Psoas muscle (tissue), 8 donors: ENCODE results near the gene SYTL2. TPM values are rescaled to one million over a fixed set of nuclear protein-coding genes. Genes with fewer than 3 reads are reported as not detected.

Source experiments
- ATAC-seq, 4 donors: fragments of 200-7000 bp; cut with Tn5 transposase; one replicate each; pipeline ENCODE4 v1.9.1; 2020; ENCODE audit warnings: moderate library complexity in 3 of 4, mild to moderate bottlenecking in 2 of 4
- DNase-seq, 2 donors: peaks; one replicate each; pipeline ENCODE4 v3.0.0-alpha.2; 2020
- H3K27ac ChIP-seq: fragments of 200-600 bp; one replicate; pipeline ENCODE4 v1.8.0; 2022
- H3K27me3 ChIP-seq, 3 donors: fragments of 200-600 bp in 1 of 3; one replicate each; pipeline versions ENCODE4 v1.6.1 to v1.8.0; 2013 to 2022; ENCODE audit warnings: low read length in 2 of 3, mild to moderate bottlenecking in 2 of 3, moderate library complexity in 1 of 3; ENCODE audit not compliant: insufficient read depth in 3 of 3
- H3K36me3 ChIP-seq, 2 donors: fragments of 200-600 bp in 1 of 2; one replicate each; pipeline versions ENCODE4 v1.6.1 to v1.8.0; 2013 to 2022; ENCODE audit warnings: low read depth in 1 of 2, mild to moderate bottlenecking in 1 of 2, moderate library complexity in 1 of 2; ENCODE audit not compliant: insufficient read depth in 1 of 2
- H3K4me1 ChIP-seq: fragments of 200-600 bp; one replicate; pipeline ENCODE4 v1.8.0; 2022
- H3K4me3 ChIP-seq: fragments of 200-600 bp; one replicate; pipeline ENCODE4 v1.8.0; 2022; ENCODE audit warnings: mild to moderate bottlenecking
- H3K9me3 ChIP-seq: fragments of 200-600 bp; one replicate; pipeline ENCODE4 v1.8.0; 2022
- WGBS, 3 donors: extraction: QIAGEN DNeasy Blood & Tissue Kit; methylation state at CpG; one replicate each; pipeline versions ENCODE4 v1.1.6 to v1.1.7; 2013; 5-methylcytosine and 5-hydroxymethylcytosine counted together
- intact Hi-C, 2 donors: fragments of 100-400 bp; cut with DNase I; formaldehyde crosslinking; loops; one replicate each; pipeline versions ENCODE4 v1.11.0 to v1.14.2; 2022
- polyA plus RNA-seq, 3 donors: library from polyadenylated mRNA; stranded (reverse); fragments of 200-250 nt; gene quantifications; one replicate each; pipeline ENCODE4 v1.2.3, GENCODE V29; 2013
- total RNA-seq, 4 donors: library from RNA; stranded (reverse); fragmentation: NEBNext Ultra II Directional in 2 of 4; extraction: Animal tissue kit (Norgen Biotek cat#: 25700) in 2 of 4; gene quantifications; one replicate each; pipeline versions ENCODE4 v1.2.1 to v1.2.4, GENCODE V29; 2021 to 2023
- TF ChIP-seq, protein P1 (sequence below): fragments of 200-600 bp; IDR thresholded peaks from one replicate; pipeline ENCODE4 v1.8.0; 2022; ENCODE audit warnings: antibody characterized with exemption
- donor health status: healthy with polysubstance abuse.
- donor health status: DM: no; HTN: no; CAD: no; lungs with moderate emphysema.
- donor health status: Bipolar disorder and iron deficiency.
- donor health status: healthy.
- donor health status: DM: yes; HTN: yes; CAD: no.
- donor health status: DM: no; HTN: no; CAD: no.
- donor health status: DM: no; HTN: no; CAD: no.
- donor health status: DM: yes; HTN: yes; CAD: no.

SYTL2 gene
- total and polyA plus RNA-seq, 7 donors, result 1.7 to 5.6 (median 4.7) TPM

- intact Hi-C loops, result no loop called here
- no peaks in the 10 kb centered on the region for H3K27me3 ChIP-seq
- no peaks in the 10 kb centered on the region for H3K4me1 ChIP-seq
- ATAC-seq (no peak), DNase-seq (no peak)
- H3K9me3 ChIP-seq, result no peaks in the 10 kb centered on the region
- H3K4me3 ChIP-seq, result no peak overlapping the region
- 89 to 94% (median 91%) methylated on average over 1 of the region's 1 CpG for WGBS, 3 donors
- TF ChIP-seq, protein P1, sequence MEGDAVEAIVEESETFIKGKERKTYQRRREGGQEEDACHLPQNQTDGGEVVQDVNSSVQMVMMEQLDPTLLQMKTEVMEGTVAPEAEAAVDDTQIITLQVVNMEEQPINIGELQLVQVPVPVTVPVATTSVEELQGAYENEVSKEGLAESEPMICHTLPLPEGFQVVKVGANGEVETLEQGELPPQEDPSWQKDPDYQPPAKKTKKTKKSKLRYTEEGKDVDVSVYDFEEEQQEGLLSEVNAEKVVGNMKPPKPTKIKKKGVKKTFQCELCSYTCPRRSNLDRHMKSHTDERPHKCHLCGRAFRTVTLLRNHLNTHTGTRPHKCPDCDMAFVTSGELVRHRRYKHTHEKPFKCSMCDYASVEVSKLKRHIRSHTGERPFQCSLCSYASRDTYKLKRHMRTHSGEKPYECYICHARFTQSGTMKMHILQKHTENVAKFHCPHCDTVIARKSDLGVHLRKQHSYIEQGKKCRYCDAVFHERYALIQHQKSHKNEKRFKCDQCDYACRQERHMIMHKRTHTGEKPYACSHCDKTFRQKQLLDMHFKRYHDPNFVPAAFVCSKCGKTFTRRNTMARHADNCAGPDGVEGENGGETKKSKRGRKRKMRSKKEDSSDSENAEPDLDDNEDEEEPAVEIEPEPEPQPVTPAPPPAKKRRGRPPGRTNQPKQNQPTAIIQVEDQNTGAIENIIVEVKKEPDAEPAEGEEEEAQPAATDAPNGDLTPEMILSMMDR, result no peak
- no peak overlapping the region for H3K27ac ChIP-seq
- H3K36me3 ChIP-seq, result no peaks in the 10 kb centered on the region
Observed at GRCh38 chr11:85668157-85668556, 142.8 kb downstream of the SYTL2 start.

- Histone ChIP-seq H3K9me3 (no peaks in the 10 kb centered on the region), H3K36me3 (peaks cover 0 to 6% of the 10 kb centered on the region in 2 donors), H3K4me3 (no peak overlapping the region), H3K27me3 (no peaks in the 10 kb centered on the region), H3K27ac (no peak overlapping the region), H3K4me1 (peaks cover 9% of the 10 kb centered on the region)
- ATAC-seq (no peak), DNase-seq (no peak)
- TF ChIP-seq, protein P1, result no peak
- intact Hi-C loops, result no loop called here
- 90 to 95% (median 93%) methylated on average over 3 of the region's 3 CpGs for WGBS, 3 donors
Observed at GRCh38 chr11:85666687-85667086, 144.3 kb downstream of the SYTL2 start.

GRCh38 chr11:85665733-85666132 is 145.2 kb downstream of the SYTL2 start:
- 75 to 78% (median 78%) methylated on average over 5 of the region's 5 CpGs for WGBS, 3 donors
- no peak for DNase-seq
- intact Hi-C loops, result no loop called here
- peaks cover 0 to 13% of the 10 kb centered on the region in 2 donors for H3K36me3 ChIP-seq
- TF ChIP-seq, protein P1, result no peak
- H3K9me3 ChIP-seq, result no peaks in the 10 kb centered on the region
- no peaks in the 10 kb centered on the region for H3K27me3 ChIP-seq
- peak overlapping the region; percentile 98 for H3K27ac ChIP-seq
- H3K4me1 ChIP-seq, result peaks cover 18% of the 10 kb centered on the region
- ATAC-seq, result no peak
- peak overlapping the region; percentile 94 for H3K4me3 ChIP-seq

DNA sequence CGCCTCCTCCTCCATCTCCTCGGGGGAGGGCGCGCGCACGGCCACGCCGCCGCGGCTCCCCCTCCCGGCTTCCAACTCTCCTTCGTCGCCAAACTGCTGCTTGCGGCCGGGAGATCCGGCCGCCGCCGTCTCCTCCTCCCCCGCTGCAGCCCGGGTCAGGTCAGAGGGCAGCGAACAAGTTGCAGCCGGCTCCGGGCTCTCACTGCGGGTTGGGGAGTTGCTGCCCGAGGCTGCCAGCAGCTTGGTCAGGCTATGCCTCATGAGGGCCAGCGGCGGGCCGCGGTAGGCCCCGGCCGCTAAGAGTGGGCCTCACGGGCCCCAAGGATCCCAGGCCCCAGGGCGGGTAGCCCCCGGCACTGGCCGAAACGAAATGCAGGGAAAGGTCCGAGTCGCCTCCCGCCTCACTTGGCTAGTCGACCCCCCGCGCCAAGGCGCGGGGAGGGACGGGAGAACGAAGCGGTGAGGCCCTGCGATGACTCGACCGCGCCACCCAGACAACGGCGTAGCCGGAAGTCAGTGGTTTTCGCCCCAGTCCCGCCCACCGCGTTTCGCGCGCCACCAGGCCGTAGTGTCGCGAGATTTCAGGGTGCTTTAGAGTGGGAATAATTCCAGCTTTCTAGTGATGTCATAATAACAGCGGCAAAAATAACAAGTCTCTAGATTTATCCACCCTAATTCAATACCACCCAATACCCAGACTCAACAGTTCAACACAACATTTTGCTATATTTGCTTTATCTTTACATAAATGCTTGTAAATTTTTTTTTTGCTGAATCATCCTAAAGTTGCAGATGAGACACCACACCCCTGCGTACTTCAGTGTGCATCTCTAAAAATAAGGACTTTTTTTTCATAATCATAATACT is 146.1 kb downstream of the SYTL2 start, which contains the start of gene CREBZF:
Gene CREBZF, minus strand, starts transcription at position 515 of the 867 bp plus-strand sequence. Its CDS starts 254 bp downstream, at position 261.
- Histone ChIP-seq H3K27ac (peak within 1 kb of the TSS; percentile 98), H3K27me3 (no peaks in the 10 kb centered on the region), H3K36me3 (peaks cover 0 to 22% of the 10 kb centered on the region in 2 donors), H3K9me3 (no peaks in the 10 kb centered on the region), H3K4me1 (peaks cover 27% of the 10 kb centered on the region), H3K4me3 (peak within 1 kb of the TSS; percentile 94)
- DNase-seq, result peak; percentile 94 to 97
- ATAC-seq, result peak; percentile 95 to 97 (median 96)
- TF ChIP-seq, protein P1, result no peak
- intact Hi-C loops, result loop anchor here (1.0 to 5.0 kb wide), 2 partner anchors 37 to 38 kb away; partner anchors contain the start of genes TMEM126B (in 2 of the 2) and DLG2 (in 1 of the 2)
- WGBS, 3 donors, result 0% methylated on average over 51 to 67 of the region's 67 CpGs
